EL (cell line): ENCODE results near the gene SLC13A5.
"Not testable (repeated sequence)": the region's sequence is repeated elsewhere in the genome, so short reads cannot be mapped to it uniquely, and the experiment has no call there.

Experiments used
- DNase-seq: peaks from one replicate; pipeline ENCODE4 v3.0.0-alpha.2; 2016

Gene SLC13A5

GRCh38 chr17:6710317-6710716 is 2.9 kb downstream of the SLC13A5 start:
- no peak for DNase-seq

GRCh38 chr17:6708357-6708961 is 4.7 kb downstream of the SLC13A5 start:
- DNase-seq, result no peak

- DNase-seq, result no peak
Observed at GRCh38 chr17:6706996-6707395, 6.2 kb downstream of the SLC13A5 start.

- DNase-seq, result no peak
Observed at GRCh38 chr17:6706499-6706898, 6.7 kb downstream of the SLC13A5 start.

- no peak for DNase-seq
Observed at GRCh38 chr17:6704470-6705052, 8.6 kb downstream of the SLC13A5 start.

GRCh38 chr17:6703751-6704150 is 9.4 kb downstream of the SLC13A5 start:
- no peak for DNase-seq

- no peak for DNase-seq
Observed at GRCh38 chr17:6702567-6703215, 10.5 kb downstream of the SLC13A5 start.

GRCh38 chr17:6701719-6702118 is 11.4 kb downstream of the SLC13A5 start:
- DNase-seq, result peak; percentile 37

GRCh38 chr17:6700948-6701307 is 12.2 kb downstream of the SLC13A5 start:
- DNase-seq, result no peak

GRCh38 chr17:6699997-6700947 is 12.9 kb downstream of the SLC13A5 start:
- DNase-seq, result no peak

GRCh38 chr17:6698004-6698403 is 15.2 kb downstream of the SLC13A5 start:
- no peak for DNase-seq

GRCh38 chr17:6696906-6697305 is 16.3 kb downstream of the SLC13A5 start:
- no peak for DNase-seq

- no peak for DNase-seq
Observed at GRCh38 chr17:6695565-6695964, 17.6 kb downstream of the SLC13A5 start.

GRCh38 chr17:6695051-6695450 is 18.1 kb downstream of the SLC13A5 start:
- no peak for DNase-seq

GRCh38 chr17:6691958-6692357 is 21.2 kb downstream of the SLC13A5 start:
- DNase-seq, result not testable (repeated sequence)

GRCh38 chr17:6691546-6691945 is 21.6 kb downstream of the SLC13A5 start:
- DNase-seq, result no peak

- no peak for DNase-seq
Observed at GRCh38 chr17:6690641-6691040, 22.5 kb downstream of the SLC13A5 start.

- no peak for DNase-seq
Observed at GRCh38 chr17:6688944-6689343, 24.2 kb downstream of the SLC13A5 start.

- no peak for DNase-seq
Observed at GRCh38 chr17:6686026-6686425, 27.1 kb downstream of the SLC13A5 start.

GRCh38 chr17:6684881-6685767 is 28.0 kb downstream of the SLC13A5 start:
- no peak for DNase-seq

GRCh38 chr17:6684460-6684783 is 28.7 kb downstream of the SLC13A5 start:
- no peak for DNase-seq

- no peak for DNase-seq
Observed at GRCh38 chr17:6683730-6684459, 29.3 kb downstream of the SLC13A5 start.
